ENCODE measurements around the gene LINC01488.

DNA sequence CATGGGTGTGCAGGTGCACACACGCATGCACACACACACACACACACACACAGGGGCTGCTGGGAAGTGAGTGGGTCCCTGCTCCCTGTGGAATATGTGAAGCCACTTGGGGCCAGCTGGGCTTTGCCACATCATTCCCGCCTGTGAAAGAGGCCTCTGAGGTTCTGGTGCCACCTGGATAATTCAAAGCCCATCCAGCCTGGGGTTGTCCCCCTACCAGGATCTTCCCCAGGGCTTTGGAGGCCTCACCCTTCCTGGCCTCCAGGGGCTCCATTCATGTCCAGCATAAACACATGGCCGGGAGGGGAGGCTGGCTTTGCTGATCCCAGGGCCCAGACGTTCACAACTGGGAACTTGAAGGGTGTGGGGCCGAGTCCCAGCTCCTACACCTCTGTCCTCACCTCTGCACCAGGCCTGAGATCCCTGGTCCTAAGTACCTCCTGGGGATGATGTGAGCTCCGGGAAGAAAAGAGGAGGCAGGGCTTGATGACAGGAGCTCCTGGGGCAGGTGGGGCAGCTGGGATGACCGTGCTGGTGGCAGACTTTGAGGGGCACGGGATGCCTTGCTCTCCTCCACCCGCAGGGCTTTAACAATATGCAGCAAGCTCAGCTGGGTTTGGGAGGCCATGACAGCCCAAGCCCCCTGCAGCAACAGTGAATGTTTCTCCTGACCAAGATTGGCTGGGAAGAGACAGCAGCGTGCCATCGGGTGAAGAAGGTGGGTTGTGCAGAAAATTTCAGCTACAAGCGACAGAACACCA, 14.2 kb downstream of the LINC01488 start:
- TF ChIP-seq, protein P1, sequence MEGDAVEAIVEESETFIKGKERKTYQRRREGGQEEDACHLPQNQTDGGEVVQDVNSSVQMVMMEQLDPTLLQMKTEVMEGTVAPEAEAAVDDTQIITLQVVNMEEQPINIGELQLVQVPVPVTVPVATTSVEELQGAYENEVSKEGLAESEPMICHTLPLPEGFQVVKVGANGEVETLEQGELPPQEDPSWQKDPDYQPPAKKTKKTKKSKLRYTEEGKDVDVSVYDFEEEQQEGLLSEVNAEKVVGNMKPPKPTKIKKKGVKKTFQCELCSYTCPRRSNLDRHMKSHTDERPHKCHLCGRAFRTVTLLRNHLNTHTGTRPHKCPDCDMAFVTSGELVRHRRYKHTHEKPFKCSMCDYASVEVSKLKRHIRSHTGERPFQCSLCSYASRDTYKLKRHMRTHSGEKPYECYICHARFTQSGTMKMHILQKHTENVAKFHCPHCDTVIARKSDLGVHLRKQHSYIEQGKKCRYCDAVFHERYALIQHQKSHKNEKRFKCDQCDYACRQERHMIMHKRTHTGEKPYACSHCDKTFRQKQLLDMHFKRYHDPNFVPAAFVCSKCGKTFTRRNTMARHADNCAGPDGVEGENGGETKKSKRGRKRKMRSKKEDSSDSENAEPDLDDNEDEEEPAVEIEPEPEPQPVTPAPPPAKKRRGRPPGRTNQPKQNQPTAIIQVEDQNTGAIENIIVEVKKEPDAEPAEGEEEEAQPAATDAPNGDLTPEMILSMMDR (IDR thresholded peaks at IDR 0.05): no peak
- TF ChIP-seq POLR2AphosphoS5 (IDR thresholded peaks at IDR 0.05; ENCODE audit: low read depth, low read length) (no peak), USF2 (IDR thresholded peaks at IDR 0.05; ENCODE audit: borderline replicate concordance, low read depth, low read length) (no peak), ELF1 (IDR thresholded peaks at IDR 0.05) (no peak)
